K562 (cell line): ENCODE measurements around the gene ATAD5. TPM values are rescaled to one million over a fixed set of nuclear protein-coding genes. Genes with fewer than 3 reads are reported as not detected.
"Not testable (repeated sequence)": the region's sequence is repeated elsewhere in the genome, so short reads cannot be mapped to it uniquely, and the experiment has no call there.

ENCODE experiments used
- ATAC-seq: fragments of 200-7000 bp; cut with Tn5 transposase; 3 replicates; pipeline ENCODE4 v1.9.1; 2020; ENCODE audit warnings: moderate library complexity
- BruUV-seq: library from RNA; stranded (reverse); fragments of 400-500 nt; replicated peaks from 2 replicates; lab custom pipeline; 2021; lab: Mats Ljungman, UMichigan
- CTCF ChIA-PET: fragments of 300-600 bp; formaldehyde crosslinking; extraction: SDS; loops from one replicate; lab custom pipeline; 2021; ENCODE audit warnings: low intra/inter-chr PET ratio; lab: Yijun Ruan, JAX
- POLR2A ChIA-PET: fragments of 300-600, 350-650 bp; sonication (Branson Sonifier 250); formaldehyde crosslinking; extraction: SDS; loops from one replicate; lab custom pipeline; 2021; ENCODE audit warnings: antibody characterized with exemption, inconsistent platforms; lab: Yijun Ruan, JAX
- DNase-seq, 4 experiments: peaks; one replicate each; pipeline versions ENCODE4 v3.0.0 to v3.0.0-alpha.2; 2011 to 2018; ENCODE audit warnings: low spot score in 3 of 4, mixed read lengths in 3 of 4; ENCODE audit errors: extremely low read depth in 1 of 4
- FAIRE-seq: peaks from 2 replicates; lab custom pipeline; 2011; peaks lifted over from hg19 to GRCh38; lab: Jason Lieb, UNC
- H2AFZ ChIP-seq: 2 replicates; pipeline ENCODE4 v1.6.0; 2011; ENCODE audit warnings: low read depth, low read length, control low read depth, inconsistent platforms
- H3K27ac ChIP-seq: fragments of 200-600 bp; 3 replicates; pipeline ENCODE4 v1.8.0; 2011; ENCODE audit warnings: low read depth, mild to moderate bottlenecking, control low read depth, inconsistent platforms, low read length, moderate library complexity, mixed read lengths; ENCODE audit errors: extremely low read depth
- H3K27me3 ChIP-seq, 2 experiments: fragments of 300-600 bp in 1 of 2; 2 replicates in 1 of 2; 3 replicates in 1 of 2; pipeline versions ENCODE4 v1.6.0 to v1.8.0; 2011; ENCODE audit warnings: inconsistent platforms in 2 of 2, low read length in 2 of 2, mild to moderate bottlenecking in 1 of 2, mixed read lengths in 1 of 2, moderate library complexity in 1 of 2; ENCODE audit not compliant: control insufficient read depth in 2 of 2, insufficient read depth in 2 of 2
- H3K36me3 ChIP-seq: fragments of 300-600 bp; 3 replicates; pipeline ENCODE4 v1.8.0; 2011; ENCODE audit warnings: mild to moderate bottlenecking, low read length, inconsistent platforms; ENCODE audit not compliant: control insufficient read depth, insufficient read depth
- H3K4me1 ChIP-seq, 2 experiments: fragments of 200-600 bp in 1 of 2; replicated peaks in 1 of 2; 2 replicates in 1 of 2; 3 replicates in 1 of 2; pipeline versions ENCODE4 v1.5.1 to v1.8.0; 2011; ENCODE audit warnings: inconsistent platforms in 2 of 2, low read length in 2 of 2, mild to moderate bottlenecking in 1 of 2, mixed read lengths in 1 of 2, moderate library complexity in 1 of 2; ENCODE audit not compliant: control insufficient read depth in 2 of 2, insufficient read depth in 2 of 2
- H3K4me2 ChIP-seq: 2 replicates; pipeline ENCODE4 v1.6.1; 2011; ENCODE audit warnings: low read length, control low read depth, inconsistent platforms, mixed read lengths; ENCODE audit not compliant: insufficient read depth
- H3K4me3 ChIP-seq: fragments of 200-600 bp; sonication (generic), shearing (Covaris generic); 2 replicates; pipeline ENCODE4 v1.5.1; 2016; ENCODE audit warnings: control low read depth, inconsistent platforms
- H3K79me2 ChIP-seq: fragments of 200-600 bp; 3 replicates; pipeline ENCODE4 v1.8.0; 2011; ENCODE audit warnings: low read length, inconsistent platforms; ENCODE audit not compliant: control insufficient read depth, insufficient read depth
- H3K9ac ChIP-seq, 2 experiments: 2 replicates each; pipeline versions ENCODE4 v1.6.0 to v1.6.1; 2011; ENCODE audit warnings: low read depth in 2 of 2, low read length in 2 of 2, control low read depth in 1 of 2, inconsistent platforms in 1 of 2, mild to moderate bottlenecking in 1 of 2, mixed read lengths in 1 of 2; ENCODE audit not compliant: insufficient read depth in 1 of 2
- H3K9me1 ChIP-seq: one replicate; pipeline ENCODE4 v1.6.0; 2011; ENCODE audit warnings: inconsistent platforms, mild to moderate bottlenecking, low read length, moderate library complexity; ENCODE audit not compliant: control insufficient read depth, insufficient read depth
- H3K9me3 ChIP-seq: replicated peaks from 2 replicates; pipeline ENCODE4 v1.5.1; 2011; ENCODE audit warnings: low read depth, low read length, inconsistent platforms; ENCODE audit not compliant: control insufficient read depth, insufficient read depth
- H4K20me1 ChIP-seq: replicated peaks from 2 replicates; pipeline ENCODE4 v1.6.1; 2011; ENCODE audit warnings: low read length, inconsistent platforms, mixed read lengths; ENCODE audit not compliant: control insufficient read depth, insufficient read depth
- CBFB ChIP-seq: sonication (generic); formaldehyde crosslinking; IDR thresholded peaks from 2 replicates; pipeline ENCODE4 v1.4.0; 2020; ENCODE audit warnings: mild to moderate bottlenecking, missing genetic modification reagents
- WGBS: fragments of 100-300 bp; shearing (Covaris generic); methylation state at CpG from one replicate; pipeline ENCODE4 v1.1.6; 2016; ENCODE audit warnings: low coverage, mixed read lengths; ENCODE audit not compliant: insufficient coverage; ENCODE audit errors: missing lambda C conversion rate; 5-methylcytosine and 5-hydroxymethylcytosine counted together
- in situ Hi-C: fragments of 300-500 bp; cut with MboI; formaldehyde crosslinking; loops from 4 replicates; pipeline ENCODE4 v1.15.0; 2018; ENCODE audit warnings: inconsistent platforms, mixed read lengths
- intact Hi-C: fragments of 100-400 bp; cut with micrococcal nuclease; formaldehyde crosslinking; loops from 2 replicates; pipeline ENCODE4 v1.14.2; 2022
- polyA plus RNA-seq, 8 experiments: library from polyadenylated mRNA; depleted of rRNA in 4 of 8; stranded (reverse) in 5 of 8; unstranded in 3 of 8; fragments of >200 nt; fragmentation: Nextera tagmentation in 2 of 8; fragmentation: Illumina TruSeq in 1 of 8; extraction: Ambion mirVana in 2 of 8; extraction: Trizol in 1 of 8; gene quantifications; 2 replicates each; pipeline versions ENCODE4 v1.2.1 to v1.2.3, GENCODE V29; 2011 to 2014; ENCODE audit warnings: inconsistent platforms in 1 of 8, missing spikeins in 1 of 8
- total RNA-seq, 7 experiments: library from RNA; depleted of rRNA in 6 of 7; stranded (reverse); fragments of >200 nt in 6 of 7; fragmentation: Illumina TruSeq in 2 of 7; extraction: Trizol in 2 of 7; gene quantifications; 2 replicates each; pipeline versions ENCODE4 v1.2.1 to v1.2.3, GENCODE V29; 2011 to 2021; ENCODE audit warnings: low replicate concordance in 1 of 7
- TF ChIP-seq, protein P1 (sequence below): sonication (generic); formaldehyde crosslinking; IDR thresholded peaks from 2 replicates; pipeline ENCODE4 v1.8.0; 2022; ENCODE audit warnings: mild to moderate bottlenecking, missing genetic modification reagents
- TF ChIP-seq, protein P2 (sequence below): fragments of 250-450 bp; sonication (Bioruptor Pico); IDR thresholded peaks from 2 replicates; pipeline ENCODE4 v1.4.0; 2020; ENCODE audit warnings: mild to moderate bottlenecking

Gene ATAD5
- total and polyA plus RNA-seq, 9 of the 15 experiments (the other 6 are each of a cell fraction or from before 2014, with no cell fraction given), result 4.6 to 25.6 (median 19.5) TPM

DNA sequence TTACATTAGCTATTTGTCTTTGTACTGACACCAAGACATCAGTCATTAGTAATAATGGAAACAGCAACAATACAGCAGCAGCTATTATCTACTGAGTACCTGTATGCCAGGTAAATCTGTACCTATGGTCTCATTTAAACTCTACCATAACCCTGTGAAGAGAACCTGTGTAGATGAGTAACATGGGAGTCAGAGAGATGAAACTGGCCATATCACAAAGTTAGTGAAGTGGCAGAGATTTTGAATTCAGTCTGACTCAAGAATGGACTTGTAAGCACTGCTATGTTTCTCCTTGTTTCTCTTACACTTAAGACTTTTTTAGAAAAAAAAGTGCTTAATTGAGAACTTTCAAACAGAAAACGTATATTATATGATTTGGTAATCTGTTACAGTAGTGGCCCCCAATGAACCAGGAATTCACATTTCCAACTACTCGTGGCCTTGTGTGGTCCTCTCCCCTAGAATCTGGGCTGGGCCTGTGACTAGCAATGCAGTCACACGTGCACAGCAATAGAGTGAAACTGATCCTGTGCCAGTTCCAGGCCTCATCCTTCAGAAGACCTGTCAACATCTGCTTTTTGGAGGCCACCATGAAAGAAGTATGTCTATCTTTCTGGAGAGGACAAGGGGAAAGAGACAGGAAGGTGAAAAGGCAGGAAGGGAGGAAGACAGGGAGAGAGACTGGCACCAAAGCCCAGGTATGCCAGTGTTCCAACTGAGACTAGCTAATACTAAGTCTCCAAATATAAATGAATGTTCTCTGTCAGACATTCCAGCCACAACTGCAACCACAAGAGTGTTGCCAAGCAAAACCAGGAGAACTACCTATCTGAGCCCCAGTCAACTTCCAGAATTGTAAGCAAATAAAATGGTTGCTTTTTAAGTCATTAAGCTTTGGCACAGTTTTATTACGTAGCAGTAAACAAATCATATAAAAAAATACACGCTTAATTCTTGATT, 19.3 kb upstream of the ATAD5 start (continued):
- TF ChIP-seq CBFB (CRISPR knock-in tag), result no peak
- TF ChIP-seq, protein P1, sequence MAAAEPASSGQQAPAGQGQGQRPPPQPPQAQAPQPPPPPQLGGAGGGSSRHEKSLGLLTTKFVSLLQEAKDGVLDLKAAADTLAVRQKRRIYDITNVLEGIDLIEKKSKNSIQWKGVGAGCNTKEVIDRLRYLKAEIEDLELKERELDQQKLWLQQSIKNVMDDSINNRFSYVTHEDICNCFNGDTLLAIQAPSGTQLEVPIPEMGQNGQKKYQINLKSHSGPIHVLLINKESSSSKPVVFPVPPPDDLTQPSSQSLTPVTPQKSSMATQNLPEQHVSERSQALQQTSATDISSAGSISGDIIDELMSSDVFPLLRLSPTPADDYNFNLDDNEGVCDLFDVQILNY (CRISPR knock-in tag), result no peak
- TF ChIP-seq, protein P2, sequence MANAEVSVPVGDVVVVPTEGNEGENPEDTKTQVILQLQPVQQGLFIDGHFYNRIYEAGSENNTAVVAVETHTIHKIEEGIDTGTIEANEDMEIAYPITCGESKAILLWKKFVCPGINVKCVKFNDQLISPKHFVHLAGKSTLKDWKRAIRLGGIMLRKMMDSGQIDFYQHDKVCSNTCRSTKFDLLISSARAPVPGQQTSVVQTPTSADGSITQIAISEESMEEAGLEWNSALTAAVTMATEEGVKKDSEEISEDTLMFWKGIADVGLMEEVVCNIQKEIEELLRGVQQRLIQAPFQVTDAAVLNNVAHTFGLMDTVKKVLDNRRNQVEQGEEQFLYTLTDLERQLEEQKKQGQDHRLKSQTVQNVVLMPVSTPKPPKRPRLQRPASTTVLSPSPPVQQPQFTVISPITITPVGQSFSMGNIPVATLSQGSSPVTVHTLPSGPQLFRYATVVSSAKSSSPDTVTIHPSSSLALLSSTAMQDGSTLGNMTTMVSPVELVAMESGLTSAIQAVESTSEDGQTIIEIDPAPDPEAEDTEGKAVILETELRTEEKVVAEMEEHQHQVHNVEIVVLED (CRISPR knock-in tag), result no peak

DNA sequence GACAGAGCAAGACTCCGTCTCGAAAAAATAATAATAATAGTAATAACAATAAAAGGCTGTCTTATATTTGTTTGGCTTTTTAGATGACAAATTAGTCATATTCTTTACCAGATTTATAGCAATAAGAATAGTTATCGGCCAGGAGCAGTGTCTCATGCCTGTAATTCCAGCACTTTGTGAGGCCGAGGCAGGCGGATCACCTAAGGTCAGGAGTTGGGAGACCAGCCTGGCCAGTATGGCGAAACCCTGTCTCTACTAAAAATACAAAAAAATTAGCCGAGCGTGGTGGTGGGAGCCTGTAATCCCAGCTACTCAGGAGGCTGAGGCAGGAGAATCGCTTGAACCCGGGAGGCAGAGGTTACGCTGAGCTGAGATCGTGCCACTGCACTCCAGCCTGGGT, 17.5 kb upstream of the ATAD5 start:
- Histone ChIP-seq H3K79me2 (peaks cover 92% of the 10 kb centered on the region), H3K36me3 (peaks cover 39% of the 10 kb centered on the region)
- POLR2A ChIA-PET, result interaction anchor here (0.6 to 1.2 kb wide), 2 partner anchors 9 to 280 kb away, joined by 4 to 5 read pairs; partner anchors contain the start of gene NF1
- H3K9me1 ChIP-seq, CTCF ChIA-PET, DNase-seq, H3K4me1 ChIP-seq, H3K4me3 ChIP-seq, FAIRE-seq, H4K20me1 ChIP-seq, in situ Hi-C loops, H3K27me3 ChIP-seq, intact Hi-C loops, BruUV-seq, H3K4me2 ChIP-seq, H3K9ac ChIP-seq, H3K9me3 ChIP-seq, H3K27ac ChIP-seq, ATAC-seq, H2AFZ ChIP-seq: not testable (repeated sequence)
- WGBS, result 91% methylated on average over 12 of the region's 12 CpGs
